ENCODE data around the gene KCNG1. TPM values are rescaled to one million over a fixed set of nuclear protein-coding genes. Genes with fewer than 3 reads are reported as not detected.

Gene KCNG1
- total and polyA plus RNA-seq, 8 donors = 0.98 to 4.0 (median 2.1) TPM

- Histone ChIP-seq H3K36me3 (no peaks in the 10 kb centered on the region), H3K27ac (no peak overlapping the region), H3K4me1 (no peaks in the 10 kb centered on the region), H3K4me3 (no peak overlapping the region), H3K9me3 (no peaks in the 10 kb centered on the region), H3K27me3 (no peaks in the 10 kb centered on the region)
- no peak for ATAC-seq
- 34 to 37% methylated on average over 8 of the region's 8 CpGs for WGBS, 2 donors
- no peak for FAIRE-seq
- intact Hi-C loops (cut with DNase I) = no loop called here
- TF ChIP-seq CTCF (IDR thresholded peaks at IDR 0.05) = no peak
- no peak for DNase-seq
Observed at GRCh38 chr20:51013577-51014330, 9.2 kb downstream of the KCNG1 start.

GRCh38 chr20:51012357-51012756 lies 10.6 kb downstream of the KCNG1 start:
- ATAC-seq = no peak
- Histone ChIP-seq H3K4me3 (no peak overlapping the region), H3K27ac (no peak overlapping the region), H3K36me3 (no peaks in the 10 kb centered on the region), H3K27me3 (no peaks in the 10 kb centered on the region), H3K9me3 (no peaks in the 10 kb centered on the region), H3K4me1 (no peaks in the 10 kb centered on the region)
- TF ChIP-seq CTCF (IDR thresholded peaks at IDR 0.05) = no peak
- no peak for DNase-seq
- 56 to 66% methylated on average over 3 of the region's 3 CpGs for WGBS, 2 donors
- no peak for FAIRE-seq
- intact Hi-C loops (cut with DNase I) = no loop called here

- no peak for TF ChIP-seq CTCF (IDR thresholded peaks at IDR 0.05)
- H3K27me3 ChIP-seq = no peaks in the 10 kb centered on the region
- WGBS, 2 donors = 73 to 84% methylated on average over 4 of the region's 4 CpGs
- H3K27ac ChIP-seq = no peak overlapping the region
- DNase-seq (no peak), ATAC-seq (no peak), FAIRE-seq (no peak)
- H3K36me3 ChIP-seq = no peaks in the 10 kb centered on the region
- intact Hi-C loops (cut with DNase I) = no loop called here
- no peak overlapping the region for H3K4me3 ChIP-seq
- H3K9me3 ChIP-seq = no peaks in the 10 kb centered on the region
- H3K4me1 ChIP-seq = no peaks in the 10 kb centered on the region
Observed at GRCh38 chr20:51011479-51011878, 11.4 kb downstream of the KCNG1 start.

- Histone ChIP-seq H3K27ac (no peak overlapping the region), H3K36me3 (no peaks in the 10 kb centered on the region), H3K4me1 (no peaks in the 10 kb centered on the region), H3K4me3 (no peak overlapping the region), H3K9me3 (no peaks in the 10 kb centered on the region), H3K27me3 (no peaks in the 10 kb centered on the region)
- ATAC-seq (no peak), FAIRE-seq (no peak), DNase-seq (no peak)
- intact Hi-C loops (cut with DNase I) = no loop called here
- no peak for TF ChIP-seq CTCF (IDR thresholded peaks at IDR 0.05)
- 82 to 87% methylated on average over 3 of the region's 3 CpGs for WGBS, 2 donors
Observed at GRCh38 chr20:51010932-51011331, 12.0 kb downstream of the KCNG1 start.

GRCh38 chr20:51010043-51010365 lies 12.9 kb downstream of the KCNG1 start:
- 79 to 85% methylated on average over 33 of the region's 33 CpGs for WGBS, 2 donors
- no peak for DNase-seq
- intact Hi-C loops (cut with DNase I) = no loop called here

More at GRCh38 chr20:51010043-51010365, 12.9 kb downstream of the KCNG1 start:
- TF ChIP-seq CTCF (IDR thresholded peaks at IDR 0.05) = no peak
- Histone ChIP-seq H3K27me3 (no peaks in the 10 kb centered on the region), H3K27ac (no peak overlapping the region), H3K9me3 (no peaks in the 10 kb centered on the region), H3K4me3 (no peak overlapping the region), H3K4me1 (no peaks in the 10 kb centered on the region), H3K36me3 (no peaks in the 10 kb centered on the region)
- FAIRE-seq = no peak
- no peak for ATAC-seq

All from pancreas (tissue), 10 donors.